Measurements from ENCODE around the gene PGD.
A peak's percentile ranks its signal among the peaks of the same experiment; 100 is the strongest.

PGD gene

DNA sequence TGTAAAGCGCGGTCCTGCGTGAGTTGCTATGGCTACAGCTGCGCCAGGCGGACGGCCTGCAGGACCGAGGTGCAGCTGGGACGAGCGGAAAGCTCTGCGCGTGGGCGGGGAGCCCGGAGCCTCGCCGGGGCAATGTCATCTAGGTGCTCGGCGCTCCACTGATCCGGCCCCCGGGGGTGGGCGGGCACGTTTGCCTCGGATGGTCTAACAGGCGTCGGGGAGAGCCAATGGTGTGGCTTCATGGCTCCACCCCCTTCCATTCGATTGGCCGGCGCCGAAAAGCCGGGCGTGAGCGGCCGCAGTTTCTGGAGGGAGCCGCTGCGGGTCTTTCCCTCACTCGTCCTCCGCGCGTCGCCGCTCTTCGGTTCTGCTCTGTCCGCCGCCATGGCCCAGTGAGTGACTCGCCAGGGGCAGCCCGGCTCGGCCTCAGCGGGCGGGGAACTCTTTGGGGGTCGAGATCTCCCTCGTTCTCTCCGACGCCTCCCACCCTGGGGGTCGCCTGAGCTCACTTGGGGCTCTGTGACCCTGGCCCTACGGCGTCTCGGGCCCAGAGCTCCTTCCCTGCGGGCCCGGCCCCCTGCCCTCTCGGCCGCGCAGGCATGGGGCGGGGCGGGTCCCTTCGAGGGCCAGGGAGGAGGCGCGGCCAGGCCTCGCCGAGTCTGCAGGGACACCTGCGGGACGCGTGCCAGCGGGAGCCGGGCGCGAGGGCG is at the start of gene PGD:
Gene PGD, plus strand, starts transcription at position 331 of the 710 bp plus-strand sequence. Its CDS starts 54 bp downstream, at position 385.
- DNase-seq = peak; percentile 76 to 99 (median 96)

DNA sequence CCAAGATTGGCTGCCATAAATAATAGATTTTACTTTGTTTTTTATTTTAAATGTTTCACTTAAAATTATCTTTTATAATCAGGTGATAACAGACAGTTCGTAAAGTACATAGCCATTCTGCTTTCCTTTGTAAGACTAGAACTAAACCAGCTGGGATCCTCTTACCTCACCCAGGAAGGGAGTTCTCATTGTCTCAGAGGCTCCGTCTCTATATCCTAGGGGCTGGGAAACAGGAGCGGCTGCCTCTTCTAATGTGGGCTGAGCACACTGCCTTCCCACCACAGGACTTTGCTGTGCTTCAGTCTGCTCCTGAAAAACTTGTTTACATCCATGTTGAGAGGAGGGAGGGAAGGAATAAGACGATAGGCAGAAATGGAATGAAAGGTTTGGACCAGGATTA is 45.6 kb upstream of the PGD start:
- no peak for DNase-seq

DNA sequence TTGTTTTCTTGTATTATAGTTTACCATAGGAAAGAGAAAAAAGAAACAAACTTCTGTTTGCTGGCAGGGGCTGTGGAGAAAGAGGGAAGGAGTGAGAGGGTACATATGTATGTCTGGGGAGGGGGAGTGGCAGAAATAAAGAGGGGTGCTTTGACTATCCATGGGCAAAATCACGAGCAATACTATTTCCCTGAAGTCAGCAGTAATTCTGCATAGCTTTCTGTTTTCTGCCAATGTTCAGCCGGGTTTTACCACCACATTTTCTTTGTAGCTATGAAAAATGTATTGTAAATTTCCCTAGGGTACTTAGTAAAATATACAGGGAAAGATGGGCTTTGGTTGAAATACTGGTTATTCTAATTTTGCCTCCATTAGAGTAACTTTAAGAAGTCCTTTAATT is 45.2 kb upstream of the PGD start:
- no peak for DNase-seq

DNA sequence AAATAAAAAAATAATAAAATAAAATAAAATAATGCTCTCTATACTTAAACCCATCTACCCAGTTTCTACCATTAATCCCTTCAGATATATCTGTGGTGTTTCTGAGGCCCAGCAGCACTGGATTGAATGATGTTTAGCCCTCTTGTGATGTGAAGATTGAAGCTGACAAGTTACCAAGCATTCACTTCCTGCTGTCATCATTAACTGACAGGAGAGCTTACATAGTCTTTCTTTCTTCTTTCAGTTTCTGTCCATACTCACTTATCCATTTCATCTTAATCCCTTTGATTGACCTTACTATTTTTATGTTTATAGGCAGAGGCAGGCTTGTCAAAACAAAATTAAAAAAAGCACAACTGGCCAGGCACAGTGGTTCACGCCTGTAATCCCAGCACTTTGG is 38.8 kb upstream of the PGD start:
- DNase-seq = no peak

DNA sequence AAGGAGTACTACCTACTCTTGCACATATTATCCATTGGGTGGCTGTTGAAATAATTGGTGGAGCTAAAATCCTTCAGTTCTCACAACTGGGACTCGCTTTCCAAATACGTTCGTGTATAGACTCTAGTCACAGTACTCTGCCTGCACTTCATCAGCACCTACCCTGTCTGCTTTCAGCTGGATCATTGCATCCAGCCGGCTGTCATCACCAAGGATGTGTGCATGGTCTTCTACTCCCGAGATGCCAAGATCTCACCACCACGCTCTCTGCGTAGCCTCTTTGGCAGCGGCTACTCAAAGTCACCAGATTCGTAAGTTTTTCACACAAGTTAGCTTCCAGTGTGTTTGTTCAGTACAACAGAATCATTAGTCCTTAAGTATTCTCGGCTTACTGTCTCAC is 37.3 kb upstream of the PGD start:
- no peak for DNase-seq

- no peak for DNase-seq
Measured at GRCh38 chr1:10368194-10368593, 30.7 kb upstream of the PGD start.

- no peak for DNase-seq
Measured at GRCh38 chr1:10374442-10374860, 24.4 kb upstream of the PGD start.

- DNase-seq = peak in 31 of 56 donors; percentile 6 to 80 (median 28)
Measured at GRCh38 chr1:10377365-10378029, 21.4 kb upstream of the PGD start.

- DNase-seq = peak in 14 of 56 donors; percentile 2 to 35 (median 12)
Measured at GRCh38 chr1:10378081-10378841, 20.6 kb upstream of the PGD start.

DNA sequence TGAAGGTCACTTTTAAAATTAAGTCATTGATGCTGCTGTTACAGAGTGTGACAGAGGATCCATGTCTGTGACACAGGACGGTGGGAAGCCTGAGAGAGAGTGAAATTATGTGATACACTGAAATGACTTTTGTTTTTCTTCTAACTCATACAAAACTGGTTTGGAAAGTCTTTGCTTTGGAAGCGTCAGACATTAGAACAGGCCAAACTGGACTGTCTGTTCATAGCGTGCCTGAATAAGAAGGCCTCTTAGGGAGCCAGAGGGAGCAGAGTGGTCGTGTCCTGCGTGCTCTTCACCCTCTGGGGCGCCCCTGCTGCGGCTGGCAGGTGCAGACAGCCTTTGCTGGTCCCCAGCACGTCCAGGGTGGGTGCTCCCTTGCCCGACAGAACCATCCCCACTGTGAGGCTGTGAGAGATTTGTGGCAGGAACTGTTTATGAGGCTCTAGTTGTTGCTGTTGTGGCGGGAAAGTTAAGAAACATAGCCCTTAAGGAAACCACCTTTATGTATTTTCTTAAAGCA is 19.7 kb upstream of the PGD start:
- no peak for DNase-seq

DNA sequence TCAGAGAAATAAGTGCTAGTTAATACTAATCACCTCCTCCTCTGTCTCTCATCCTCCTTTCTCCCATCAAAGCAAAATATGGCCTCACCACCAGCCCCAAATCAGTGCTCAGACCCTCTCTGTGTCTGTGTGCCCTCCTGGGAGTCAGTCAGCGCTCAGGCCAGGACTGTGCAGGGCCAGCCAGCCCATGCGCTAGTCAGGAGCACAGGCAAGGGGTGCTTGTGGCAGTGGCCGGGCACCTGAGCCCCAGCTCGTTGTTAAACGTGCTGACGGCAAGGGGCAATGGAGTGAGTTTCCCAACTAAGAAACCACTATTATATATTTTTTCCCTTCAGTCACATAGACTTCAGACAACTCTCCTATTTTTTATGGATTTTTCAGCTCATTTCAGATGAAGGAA is 19.2 kb upstream of the PGD start:
- no peak for DNase-seq

DNA sequence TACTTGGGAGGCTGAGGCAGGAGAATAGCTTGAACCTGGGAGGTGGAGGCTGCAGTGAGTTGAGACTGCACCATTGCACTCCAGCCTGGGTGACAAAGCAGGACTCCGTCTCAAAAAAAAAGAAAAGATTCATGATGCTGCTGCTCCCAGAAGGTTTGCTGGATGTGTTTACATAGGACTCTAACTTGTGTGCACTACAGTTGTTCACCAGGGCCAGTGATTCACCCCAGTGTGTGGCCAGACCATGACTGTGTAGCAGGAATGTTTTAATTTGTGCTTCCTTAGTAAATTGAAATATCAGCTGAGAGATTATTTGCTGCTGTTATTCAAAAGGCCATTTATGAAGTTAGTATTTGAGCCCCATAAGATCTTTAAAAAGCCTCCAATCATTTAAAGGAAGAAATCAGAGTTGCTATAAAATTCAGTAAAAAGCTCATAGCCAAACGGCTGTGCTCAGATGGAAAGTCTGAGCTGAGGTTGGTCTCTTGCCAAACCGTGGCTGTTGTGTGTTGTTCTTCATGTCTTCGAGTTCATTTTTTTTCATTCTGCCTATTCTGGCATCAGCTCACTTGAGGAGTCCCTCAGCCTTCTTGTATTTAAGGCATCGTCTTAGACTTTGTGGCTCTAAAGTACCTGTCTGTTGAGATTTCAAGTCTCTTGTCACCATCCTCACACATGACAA is 18.1 kb upstream of the PGD start:
- DNase-seq = peak in 17 of 56 donors; percentile 2 to 75 (median 11)

GRCh38 chr1:10383630-10384029 is 15.2 kb upstream of the PGD start:
- DNase-seq = no peak

DNA sequence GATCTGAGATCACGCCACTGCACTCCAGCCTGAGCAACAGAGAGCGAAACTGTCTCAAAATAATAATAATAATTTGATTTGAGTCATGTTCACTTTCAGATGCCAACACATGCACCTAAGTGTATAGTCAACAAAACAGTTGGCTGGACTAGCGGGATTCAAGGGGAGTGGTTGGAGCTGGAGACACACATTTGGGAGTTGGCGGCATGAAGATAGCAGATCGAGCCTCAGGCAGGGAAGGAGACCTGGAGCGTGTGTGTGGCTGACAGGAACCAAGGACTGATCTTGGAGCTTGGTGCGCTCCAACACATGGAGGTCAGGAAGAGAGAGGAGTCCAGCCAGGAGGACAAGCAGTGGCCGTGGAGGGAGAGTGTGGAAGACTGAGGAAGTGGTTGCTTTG is 14.6 kb upstream of the PGD start:
- DNase-seq = no peak

DNA sequence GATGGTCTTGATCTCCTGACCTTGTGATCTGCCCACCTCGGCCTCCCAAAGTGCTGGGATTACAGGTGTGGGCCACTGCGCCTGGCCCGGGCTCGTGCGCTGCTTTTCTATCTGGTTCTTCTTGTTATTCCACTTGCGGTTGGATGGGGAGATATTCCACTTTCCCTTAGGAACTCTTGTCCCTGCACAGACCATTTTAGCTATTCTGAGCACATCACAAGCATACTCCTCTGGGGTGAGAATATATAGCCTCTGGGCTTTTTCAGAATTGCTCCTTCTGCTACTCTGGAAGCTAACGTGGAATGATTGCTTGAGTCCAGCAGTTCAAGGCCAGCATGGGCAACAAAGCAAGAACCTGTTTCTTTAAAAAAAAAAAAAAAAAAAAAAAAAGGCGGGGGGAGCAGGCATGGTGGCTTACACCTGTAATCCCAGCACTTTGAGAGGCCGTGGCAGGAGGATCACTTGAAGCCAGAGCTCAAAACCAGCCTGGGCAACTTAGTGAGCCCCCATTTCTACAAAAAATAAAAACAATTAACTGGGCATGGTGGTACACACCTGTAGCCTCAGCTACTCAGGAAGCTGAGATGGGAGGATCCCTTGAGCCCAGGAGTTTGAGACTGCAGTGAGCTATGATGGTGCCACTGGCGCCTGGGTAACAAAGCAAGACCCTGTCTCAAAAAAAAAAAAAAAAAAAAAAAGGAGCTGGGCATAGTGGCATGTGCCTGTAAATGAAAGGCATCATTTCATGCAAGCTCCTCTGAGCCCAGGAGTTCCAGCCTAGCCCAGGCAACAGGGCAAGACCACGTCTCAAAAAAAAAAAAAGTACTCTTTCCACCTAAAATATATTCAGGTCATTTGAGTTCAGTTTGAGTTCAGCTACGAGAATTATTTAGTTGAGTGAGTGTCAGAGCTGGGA is 11.8 kb upstream of the PGD start:
- no peak for DNase-seq

DNA sequence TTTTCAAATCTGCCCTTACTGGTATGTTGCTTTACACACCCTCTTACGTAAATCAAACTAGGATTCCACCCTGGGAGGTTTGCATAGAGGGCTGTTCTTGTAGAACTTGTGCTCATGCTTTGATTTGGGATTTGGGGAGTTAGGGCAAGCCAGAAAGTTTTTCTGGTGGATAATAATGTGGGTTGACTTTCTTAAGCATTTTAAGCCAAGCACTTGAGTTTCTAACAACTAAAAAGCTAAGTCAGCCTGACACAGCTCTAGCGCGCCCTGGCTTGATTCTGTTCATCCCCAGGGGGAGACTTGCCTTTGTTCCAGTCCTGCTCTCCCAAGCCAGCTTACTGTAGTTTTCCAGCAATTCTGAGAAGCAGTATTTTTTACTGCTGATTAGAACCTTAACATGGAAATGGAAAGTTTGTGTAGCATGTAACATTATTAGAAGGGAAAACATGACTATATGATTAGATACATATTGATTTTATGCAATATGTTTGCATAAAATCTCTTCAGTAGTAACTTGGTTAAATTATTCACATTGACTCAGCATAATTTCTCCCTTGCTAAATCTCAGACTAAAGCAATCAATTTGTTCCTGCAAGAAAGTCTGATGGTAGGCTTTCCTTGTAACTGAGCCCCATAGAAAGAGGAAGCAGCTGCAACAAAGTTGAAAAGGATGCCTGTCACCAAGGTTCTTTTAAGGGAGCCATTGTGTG is 11.0 kb upstream of the PGD start:
- peak in 12 of 56 donors; percentile 2 to 32 (median 10) for DNase-seq

DNA sequence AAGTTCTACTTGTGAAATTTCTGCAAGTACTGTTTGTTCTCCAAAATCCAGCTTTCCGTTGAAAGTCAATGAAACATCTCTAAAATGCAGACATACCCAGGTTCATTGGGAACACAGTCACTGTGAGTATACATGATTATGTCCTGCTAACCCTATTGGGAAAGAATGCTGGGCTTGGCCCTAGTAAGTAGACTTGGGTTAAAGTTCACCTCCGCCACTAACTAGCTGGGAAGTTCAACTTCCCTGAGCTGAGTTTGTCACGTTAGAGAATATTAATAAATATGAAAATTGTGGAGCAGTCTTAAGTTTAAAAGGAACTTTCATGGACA is 10.5 kb upstream of the PGD start:
- DNase-seq = no peak

- no peak for DNase-seq
Measured at GRCh38 chr1:10389271-10389973, 9.4 kb upstream of the PGD start.

- DNase-seq = no peak
Measured at GRCh38 chr1:10396870-10397269, 2.0 kb upstream of the PGD start.
